Measurements from ENCODE around the gene ARRDC5. TPM values are rescaled to one million over a fixed set of nuclear protein-coding genes. Genes with fewer than 3 reads are reported as not detected.
"Not testable (repeated sequence)": the region's sequence is repeated elsewhere in the genome, so short reads cannot be mapped to it uniquely, and the experiment has no call there.

Gene ARRDC5
- total RNA-seq, 2 experiments from 2014 or later = 0.26 to 0.58 TPM

GRCh38 chr19:4906963-4907362 is 4.3 kb upstream of the ARRDC5 start:
- H3K9me3 Mint-ChIP-seq (ENCODE audit: low read depth) = no peaks in the 10 kb centered on the region
- H3K27me3 Mint-ChIP-seq = no peaks in the 10 kb centered on the region
- peaks cover 17% of the 10 kb centered on the region for H3K4me1 Mint-ChIP-seq
- peaks cover 13% of the 10 kb centered on the region for H3K36me3 Mint-ChIP-seq
- no peak overlapping the region for H3K27ac Mint-ChIP-seq
- DNase-seq (no peak), ATAC-seq (no peak)
- H3K4me3 Mint-ChIP-seq = no peak overlapping the region
- CTCF ChIA-PET = interaction anchor here (0.6 to 1.5 kb wide), 6 partner anchors 9 to 102 kb away, joined by 3 to 4 read pairs (median 3); no protein-coding TSS in a partner anchor

- Mint-ChIP-seq H3K9me3 (ENCODE audit: low read depth) (no peaks in the 10 kb centered on the region), H3K27me3 (no peaks in the 10 kb centered on the region), H3K4me1 (peaks cover 2% of the 10 kb centered on the region), H3K27ac (no peak overlapping the region), H3K36me3 (no peaks in the 10 kb centered on the region), H3K4me3 (no peak overlapping the region)
- no peak for DNase-seq
- no peak for ATAC-seq
- CTCF ChIA-PET = interaction anchor here (1.6 kb wide), 1 partner anchor 32 kb away, joined by 3 read pairs; no protein-coding TSS in a partner anchor
These were observed 1.8 kb upstream of the ARRDC5 start for GRCh38 chr19:4904481-4904880.

- not testable (repeated sequence) for ATAC-seq; H3K4me1 Mint-ChIP-seq; H3K36me3 Mint-ChIP-seq; DNase-seq; H3K27ac Mint-ChIP-seq; H3K27me3 Mint-ChIP-seq; H3K9me3 Mint-ChIP-seq (ENCODE audit: low read depth); H3K4me3 Mint-ChIP-seq
- CTCF ChIA-PET = interaction anchor here (1.3 kb wide), 1 partner anchor 12 kb away, joined by 5 read pairs; no protein-coding TSS in a partner anchor
These were observed 1.8 kb downstream of the ARRDC5 start for GRCh38 chr19:4900879-4901278.

GRCh38 chr19:4897146-4897545 is 5.5 kb downstream of the ARRDC5 start:
- H3K27ac Mint-ChIP-seq = no peak overlapping the region
- H3K36me3 Mint-ChIP-seq = no peaks in the 10 kb centered on the region
- DNase-seq (no peak), ATAC-seq (no peak)
- no peaks in the 10 kb centered on the region for H3K27me3 Mint-ChIP-seq
- H3K9me3 Mint-ChIP-seq (ENCODE audit: low read depth) = no peaks in the 10 kb centered on the region
- CTCF ChIA-PET = interaction anchor here (1.1 kb wide), 1 partner anchor 106 kb away, joined by 3 read pairs; the partner anchor contains the start of gene FEM1A
- no peaks in the 10 kb centered on the region for H3K4me1 Mint-ChIP-seq
- H3K4me3 Mint-ChIP-seq = no peak overlapping the region

GRCh38 chr19:4896372-4896771 is 6.3 kb downstream of the ARRDC5 start:
- no peaks in the 10 kb centered on the region for H3K27me3 Mint-ChIP-seq
- H3K9me3 Mint-ChIP-seq (ENCODE audit: low read depth) = no peaks in the 10 kb centered on the region
- CTCF ChIA-PET = no interaction called here
- no peak overlapping the region for H3K4me3 Mint-ChIP-seq
- ATAC-seq (no peak), DNase-seq (no peak)
- no peak overlapping the region for H3K27ac Mint-ChIP-seq
- H3K36me3 Mint-ChIP-seq = no peaks in the 10 kb centered on the region
- no peaks in the 10 kb centered on the region for H3K4me1 Mint-ChIP-seq

- H3K27me3 Mint-ChIP-seq; DNase-seq; H3K9me3 Mint-ChIP-seq (ENCODE audit: low read depth); H3K4me1 Mint-ChIP-seq; H3K36me3 Mint-ChIP-seq; H3K27ac Mint-ChIP-seq; H3K4me3 Mint-ChIP-seq; CTCF ChIA-PET; ATAC-seq: not testable (repeated sequence)
These were observed 9.7 kb downstream of the ARRDC5 start for GRCh38 chr19:4892962-4893361.

- no peak overlapping the region for H3K27ac Mint-ChIP-seq
- H3K4me1 Mint-ChIP-seq = no peaks in the 10 kb centered on the region
- H3K27me3 Mint-ChIP-seq = no peaks in the 10 kb centered on the region
- H3K4me3 Mint-ChIP-seq = no peak overlapping the region
- ATAC-seq (no peak), DNase-seq (no peak)
- CTCF ChIA-PET = interaction anchor here (0.7 to 1.4 kb wide), 2 partner anchors 20 to 81 kb away, joined by 3 to 5 read pairs; no protein-coding TSS in a partner anchor
- no peaks in the 10 kb centered on the region for H3K9me3 Mint-ChIP-seq (ENCODE audit: low read depth)
- no peaks in the 10 kb centered on the region for H3K36me3 Mint-ChIP-seq
These were observed 11.6 kb downstream of the ARRDC5 start for GRCh38 chr19:4891066-4891465.

- H3K4me1 Mint-ChIP-seq = no peaks in the 10 kb centered on the region
- no peaks in the 10 kb centered on the region for H3K27me3 Mint-ChIP-seq
- CTCF ChIA-PET = no interaction called here
- H3K27ac Mint-ChIP-seq = no peak overlapping the region
- H3K9me3 Mint-ChIP-seq (ENCODE audit: low read depth) = no peaks in the 10 kb centered on the region
- no peak for ATAC-seq
- no peaks in the 10 kb centered on the region for H3K36me3 Mint-ChIP-seq
- H3K4me3 Mint-ChIP-seq = no peak overlapping the region
- no peak for DNase-seq
These were observed 13.5 kb downstream of the ARRDC5 start for GRCh38 chr19:4889034-4889815.

GRCh38 chr19:4887803-4888202 is 14.9 kb downstream of the ARRDC5 start:
- H3K9me3 Mint-ChIP-seq (ENCODE audit: low read depth); H3K4me1 Mint-ChIP-seq; CTCF ChIA-PET; H3K27me3 Mint-ChIP-seq; H3K4me3 Mint-ChIP-seq; DNase-seq; H3K27ac Mint-ChIP-seq; H3K36me3 Mint-ChIP-seq; ATAC-seq: not testable (repeated sequence)

- ATAC-seq; H3K9me3 Mint-ChIP-seq (ENCODE audit: low read depth); H3K36me3 Mint-ChIP-seq; H3K27ac Mint-ChIP-seq; H3K4me1 Mint-ChIP-seq; H3K27me3 Mint-ChIP-seq; H3K4me3 Mint-ChIP-seq; CTCF ChIA-PET; DNase-seq: not testable (repeated sequence)
These were observed 17.7 kb downstream of the ARRDC5 start for GRCh38 chr19:4884993-4885392.

GRCh38 chr19:4882874-4883273 is 19.8 kb downstream of the ARRDC5 start:
- not testable (repeated sequence) for ATAC-seq; H3K27me3 Mint-ChIP-seq; H3K4me3 Mint-ChIP-seq; H3K9me3 Mint-ChIP-seq (ENCODE audit: low read depth); DNase-seq; H3K36me3 Mint-ChIP-seq; H3K4me1 Mint-ChIP-seq; H3K27ac Mint-ChIP-seq
- CTCF ChIA-PET = interaction anchor here (0.7 kb wide), 2 partner anchors 21 to 262 kb away, joined by 3 read pairs; no protein-coding TSS in a partner anchor

GRCh38 chr19:4879041-4879440 is 23.7 kb downstream of the ARRDC5 start:
- peaks cover 1% of the 10 kb centered on the region for H3K4me1 Mint-ChIP-seq
- CTCF ChIA-PET = no interaction called here
- H3K36me3 Mint-ChIP-seq = no peaks in the 10 kb centered on the region
- no peak overlapping the region for H3K4me3 Mint-ChIP-seq
- ATAC-seq = no peak
- H3K27ac Mint-ChIP-seq = no peak overlapping the region
- no peaks in the 10 kb centered on the region for H3K9me3 Mint-ChIP-seq (ENCODE audit: low read depth)
- no peak for DNase-seq
- H3K27me3 Mint-ChIP-seq = no peaks in the 10 kb centered on the region

GRCh38 chr19:4878491-4878968 is 24.2 kb downstream of the ARRDC5 start:
- Mint-ChIP-seq H3K4me3 (no peak overlapping the region), H3K4me1 (peaks cover 4% of the 10 kb centered on the region), H3K36me3 (no peaks in the 10 kb centered on the region), H3K9me3 (ENCODE audit: low read depth) (no peaks in the 10 kb centered on the region), H3K27ac (no peak overlapping the region), H3K27me3 (no peaks in the 10 kb centered on the region)
- CTCF ChIA-PET = no interaction called here
- DNase-seq (no peak), ATAC-seq (no peak)

All from activated CD8-positive, alpha-beta memory T cell treated with anti-CD3 and anti-CD28 coated beads, Interleukin-2, amount 10 ng/mL, durations not matched to agents 7 days and 5 days (primary cell).